HepG2 (cell line): ENCODE measurements around the gene ANXA10. TPM values are rescaled to one million over a fixed set of nuclear protein-coding genes. Genes with fewer than 3 reads are reported as not detected.

Experiments
- ATAC-seq: fragments of 200-7000 bp; cut with Tn5 transposase; 3 replicates; pipeline ENCODE4 v1.9.1; 2020; ENCODE audit warnings: mild to moderate bottlenecking, moderate library complexity
- BruUV-seq: library from RNA; stranded (reverse); fragments of 400-500 nt; replicated peaks from 2 replicates; lab custom pipeline; 2021; lab: Mats Ljungman, UMichigan
- CTCF ChIA-PET: fragments of 300-600 bp; formaldehyde crosslinking; extraction: SDS; loops from one replicate; lab custom pipeline; 2021; ENCODE audit warnings: low total read pairs, inconsistent platforms, low intra/inter-chr PET ratio; lab: Yijun Ruan, JAX
- POLR2A ChIA-PET: fragments of 350-600 bp; sonication (Branson Sonifier 250); formaldehyde crosslinking; loops from one replicate; lab custom pipeline; 2020; ENCODE audit warnings: antibody characterized with exemption, inconsistent platforms; lab: Yijun Ruan, JAX
- DNase-seq: peaks from one replicate; pipeline ENCODE4 v3.0.0-alpha.2; 2015; ENCODE audit warnings: low spot score
- FAIRE-seq: peaks from 3 replicates; lab custom pipeline; 2011; peaks lifted over from hg19 to GRCh38; lab: Jason Lieb, UNC
- H2AFZ ChIP-seq: one replicate; pipeline ENCODE4 v1.6.1; 2011; ENCODE audit warnings: low read length, inconsistent platforms
- H3K27ac ChIP-seq: fragments of 300-600 bp; 3 replicates; pipeline ENCODE4 v1.8.0; 2011; ENCODE audit warnings: mixed run types, mild to moderate bottlenecking, mixed read lengths, low read length, inconsistent platforms; ENCODE audit not compliant: insufficient read depth; ENCODE audit errors: extremely low read length
- H3K27me3 ChIP-seq, 2 experiments: fragments of 200-600 bp in 1 of 2; 2 replicates in 1 of 2; 3 replicates in 1 of 2; pipeline versions ENCODE4 v1.6.0 to v1.8.0; 2011; ENCODE audit warnings: low read length in 2 of 2, mild to moderate bottlenecking in 2 of 2, moderate library complexity in 2 of 2, inconsistent platforms in 1 of 2; ENCODE audit not compliant: insufficient read depth in 2 of 2, control insufficient read depth in 1 of 2
- H3K36me3 ChIP-seq, 2 experiments: fragments of 200-600 bp in 1 of 2; replicated peaks in 1 of 2; 2 replicates in 1 of 2; 3 replicates in 1 of 2; pipeline versions ENCODE4 v1.5.1 to v1.8.0; 2011; ENCODE audit warnings: low read length in 2 of 2, inconsistent platforms in 1 of 2; ENCODE audit not compliant: insufficient read depth in 2 of 2, control insufficient read depth in 1 of 2
- H3K4me1 ChIP-seq: 2 replicates; pipeline ENCODE4 v1.5.1; 2012; ENCODE audit warnings: low read length, inconsistent platforms; ENCODE audit not compliant: insufficient read depth
- H3K4me2 ChIP-seq: 2 replicates; pipeline ENCODE4 v1.6.0; 2011; ENCODE audit warnings: low read depth, low read length, inconsistent platforms
- H3K4me3 ChIP-seq, 3 experiments: fragments of 200-600 bp in 1 of 3; sonication (generic), shearing (Covaris generic) in 1 of 3; replicated peaks in 1 of 3; 2 replicates each; pipeline ENCODE4 v1.5.1; 2011 to 2016; ENCODE audit warnings: low read length in 3 of 3, inconsistent platforms in 2 of 3, low read depth in 2 of 3, mild to moderate bottlenecking in 2 of 3, control low read depth in 1 of 3, mixed read lengths in 1 of 3; ENCODE audit not compliant: insufficient read depth in 1 of 3
- H3K79me2 ChIP-seq: one replicate; pipeline ENCODE4 v1.6.1; 2011; ENCODE audit warnings: low read length, inconsistent platforms; ENCODE audit not compliant: insufficient read depth
- H3K9ac ChIP-seq: 2 replicates; pipeline ENCODE4 v1.6.0; 2011; ENCODE audit warnings: mild to moderate bottlenecking, low read depth, low read length, inconsistent platforms; ENCODE audit not compliant: insufficient read depth
- H3K9me3 ChIP-seq: 2 replicates; pipeline ENCODE4 v1.5.1; 2012; ENCODE audit warnings: mild to moderate bottlenecking, low read length
- H4K20me1 ChIP-seq: 2 replicates; pipeline ENCODE4 v1.6.0; 2011; ENCODE audit warnings: inconsistent platforms, mild to moderate bottlenecking, low read length, moderate library complexity; ENCODE audit not compliant: insufficient read depth
- CBX2 ChIP-seq, 2 experiments: fragments of 200-600 bp in 1 of 2; sonication (generic); formaldehyde crosslinking in 1 of 2; IDR thresholded peaks; 2 replicates each; pipeline versions ENCODE4 v1.7.0 to v1.8.1; 2018 to 2022; ENCODE audit warnings: low read depth in 2 of 2, low read length in 1 of 2, mild to moderate bottlenecking in 1 of 2, missing genetic modification reagents in 1 of 2
- HNRNPH1 ChIP-seq: fragments of 200-400 bp; formaldehyde crosslinking; optimal IDR thresholded peaks from 2 replicates; pipeline ENCODE3; 2017; ENCODE audit warnings: mild to moderate bottlenecking, low read depth, low read length
- KDM5A ChIP-seq: fragments of 200-600 bp; sonication (generic); IDR thresholded peaks from 2 replicates; pipeline ENCODE4 v1.7.0; 2018; ENCODE audit warnings: antibody characterized with exemption, mild to moderate bottlenecking, low read length, borderline replicate concordance
- MLXIP ChIP-seq: sonication (generic); formaldehyde crosslinking; IDR thresholded peaks from 2 replicates; pipeline ENCODE4 v1.9.0; 2021; ENCODE audit warnings: missing genetic modification reagents, borderline replicate concordance
- PHB2 ChIP-seq: fragments of 450-650 bp; IDR thresholded peaks from 2 replicates; pipeline ENCODE4 v1.6.1; 2018; ENCODE audit not compliant: partially characterized antibody
- PHF8 ChIP-seq: sonication (generic); formaldehyde crosslinking; IDR thresholded peaks from 2 replicates; pipeline ENCODE4 v1.5.0; 2020; ENCODE audit warnings: missing genetic modification reagents
- SMAD9 ChIP-seq: sonication (generic); formaldehyde crosslinking; IDR thresholded peaks from 2 replicates; pipeline ENCODE4 v1.5.1; 2020; ENCODE audit warnings: mild to moderate bottlenecking, missing genetic modification reagents
- XBP1 ChIP-seq: sonication (generic); formaldehyde crosslinking; IDR thresholded peaks from 2 replicates; pipeline ENCODE4 v1.5.0; 2020; ENCODE audit warnings: missing genetic modification reagents
- ZNF232 ChIP-seq: sonication (generic); formaldehyde crosslinking; IDR thresholded peaks from 2 replicates; pipeline ENCODE4 v1.4.0; 2020; ENCODE audit warnings: missing genetic modification reagents, borderline replicate concordance
- ZNF550 ChIP-seq: sonication (generic); formaldehyde crosslinking; IDR thresholded peaks from 2 replicates; pipeline ENCODE4 v1.4.0; 2020; ENCODE audit warnings: mild to moderate bottlenecking, missing genetic modification reagents, borderline replicate concordance
- ZNF562 ChIP-seq: sonication (generic); formaldehyde crosslinking; IDR thresholded peaks from 2 replicates; pipeline ENCODE4 v1.8.0; 2022; ENCODE audit warnings: missing genetic modification reagents, borderline replicate concordance
- ZNF746 ChIP-seq: sonication (generic); formaldehyde crosslinking; IDR thresholded peaks from 2 replicates; pipeline ENCODE4 v1.8.0; 2022; ENCODE audit warnings: mild to moderate bottlenecking, missing genetic modification reagents
- ZNF780A ChIP-seq: sonication (generic); formaldehyde crosslinking; IDR thresholded peaks from 2 replicates; pipeline ENCODE4 v1.8.0; 2022; ENCODE audit warnings: mild to moderate bottlenecking, missing genetic modification reagents, moderate library complexity
- ZNF841 ChIP-seq: sonication (generic); formaldehyde crosslinking; IDR thresholded peaks from 2 replicates; pipeline ENCODE4 v1.8.1; 2023; ENCODE audit warnings: missing genetic modification reagents, borderline replicate concordance
- WGBS: methylation state at CpG from one replicate; pipeline ENCODE4 v1.1.6; 2017; ENCODE audit warnings: low lambda C conversion rate; 5-methylcytosine and 5-hydroxymethylcytosine counted together
- in situ Hi-C: cut with HindIII; loops from 2 replicates; pipeline ENCODE4 v1.10.0; 2017; ENCODE audit warnings: low pct_unique_long_range_greater_than_20kb; ENCODE audit not compliant: extremely low pct_ligation_motif_present
- intact Hi-C: fragments of 100-400 bp; cut with micrococcal nuclease; formaldehyde crosslinking; loops from one replicate; pipeline ENCODE4 v1.10.0; 2022; ENCODE audit not compliant: unreplicated experiment
- polyA plus RNA-seq, 8 experiments: library from polyadenylated mRNA; depleted of rRNA in 3 of 8; stranded (reverse) in 7 of 8; unstranded in 1 of 8; fragments of >200 nt; fragmentation: Illumina TruSeq in 4 of 8; extraction: Trizol in 4 of 8; gene quantifications; 2 replicates each; pipeline versions ENCODE4 v1.2.1 to v1.2.3, GENCODE V29; 2011 to 2016; ENCODE audit warnings: low read depth in 4 of 8, missing spikeins in 1 of 8, mixed read lengths in 1 of 8; ENCODE audit not compliant: insufficient read depth in 1 of 8
- total RNA-seq, 5 experiments: library from RNA; depleted of rRNA; stranded (reverse); fragments of >200 nt; fragmentation: Illumina TruSeq; extraction: Trizol; gene quantifications; 2 replicates each; pipeline ENCODE4 v1.2.3, GENCODE V29; 2016; ENCODE audit warnings: low read depth in 1 of 5

The ANXA10 gene
- total and polyA plus RNA-seq, 2 of the 13 experiments (the other 11 are each of a cell fraction or from before 2014, with no cell fraction given): 0.08 TPM; not detected in 1

DNA sequence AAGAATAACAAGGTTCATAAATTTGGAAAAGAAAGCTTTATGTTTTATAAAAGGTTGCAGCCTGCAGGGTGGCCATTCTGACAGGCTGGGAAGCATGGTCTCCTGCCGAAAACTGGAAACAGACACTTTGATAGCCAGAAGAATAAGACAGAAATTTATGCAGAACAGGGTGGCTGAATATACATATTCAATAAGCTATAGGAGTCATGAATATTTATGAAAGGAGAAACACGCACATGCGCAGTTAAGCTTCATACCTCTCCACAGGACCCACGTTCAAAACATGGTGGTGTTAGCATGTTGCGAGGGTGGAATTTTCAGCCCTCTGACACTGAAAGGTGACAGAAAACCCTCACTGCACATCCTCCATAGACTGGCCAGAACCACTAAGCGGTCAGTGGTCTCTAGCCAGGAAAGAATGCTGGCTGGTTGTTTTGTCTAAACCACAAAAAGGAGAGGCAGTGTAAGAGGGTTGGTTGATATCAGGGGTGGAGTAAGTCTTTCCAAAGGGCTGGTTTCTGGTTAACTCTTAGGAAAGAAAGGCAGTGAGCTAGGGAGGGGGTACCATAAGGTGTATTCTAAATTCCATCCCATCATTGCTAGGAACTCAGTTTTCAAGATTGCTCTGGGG lies 58.2 kb downstream of the ANXA10 start (continued):
- no peak for TF ChIP-seq ZNF232 (CRISPR knock-in tag)
- no peak for TF ChIP-seq ZNF780A
- TF ChIP-seq XBP1 (CRISPR knock-in tag): no peak
- no peak for TF ChIP-seq HNRNPH1

GRCh38 chr4:168151327-168151726 lies 59.0 kb downstream of the ANXA10 start:
- ChIA-PET POLR2A (no interaction called here), CTCF (no interaction called here)
- Histone ChIP-seq H3K36me3 (no peaks in the 10 kb centered on the region), H2AFZ (no peak overlapping the region), H3K9me3 (no peaks in the 10 kb centered on the region), H4K20me1 (no peaks in the 10 kb centered on the region), H3K4me1 (no peaks in the 10 kb centered on the region), H3K4me3 (no peak overlapping the region), H3K27me3 (no peaks in the 10 kb centered on the region), H3K79me2 (no peaks in the 10 kb centered on the region)
- WGBS: 24% methylated on average over 3 of the region's 3 CpGs
- ATAC-seq (no peak), FAIRE-seq (no peak)
- in situ Hi-C loops: no loop called here
- TF ChIP-seq ZNF550 (CRISPR knock-in tag) (no peak), PHF8 (no peak), ZNF841 (CRISPR knock-in tag) (no peak), ZNF562 (CRISPR knock-in tag) (no peak), ZNF746 (no peak), CBX2 (IDR thresholded peaks at IDR 0.05; ENCODE audit: low read depth, low read length) (no peak), CBX2 (CRISPR knock-in tag; IDR thresholded peaks at IDR 0.05; ENCODE audit: low read depth) (no peak), MLXIP (CRISPR knock-in tag) (no peak), SMAD9 (no peak), PHB2 (no peak), KDM5A (no peak)
- TF ChIP-seq, all 625 proteins: peak for 0
- no TSS peak for BruUV-seq
- Histone ChIP-seq H3K27ac (no peak overlapping the region), H3K4me2 (no peak overlapping the region), H3K9ac (no peak overlapping the region)
- no peak for DNase-seq
- intact Hi-C loops: loop anchor here (5.0 kb wide), 1 partner anchor 1129 kb away; no protein-coding TSS in a partner anchor
